Omental fat pad (tissue), 4 donors: ENCODE results near the gene PTGES3. TPM values are rescaled to one million over a fixed set of nuclear protein-coding genes. Genes with fewer than 3 reads are reported as not detected.

ENCODE experiments used
- ATAC-seq: fragments of 150-250 bp; one replicate; pipeline ENCODE4 v1.9.1; 2016; ENCODE audit warnings: mild to moderate bottlenecking, moderate library complexity; ENCODE audit not compliant: low FRiP score
- DNase-seq: peaks from one replicate; pipeline ENCODE4 v3.0.0-alpha.2; 2019; ENCODE audit warnings: low spot score
- small RNA-seq: library from RNA; depleted of rRNA; stranded (forward); fragments of <200 nt; gene quantifications from one replicate; pipeline ENCODE3, GENCODE V24; 2016
- total RNA-seq, 4 donors: library from RNA; depleted of rRNA; stranded (reverse); fragments of >200 nt; gene quantifications; one replicate each; pipeline ENCODE4 v1.1.0, GENCODE V29; 2016
- TF ChIP-seq, protein P1 (sequence below), 3 donors: fragments of 450-650 bp; IDR thresholded peaks; one replicate each; pipeline ENCODE4 v1.5.1; 2016 to 2017; ENCODE audit warnings: antibody characterized with exemption in 3 of 3, mild to moderate bottlenecking in 3 of 3, moderate library complexity in 2 of 3

Gene PTGES3
- total RNA-seq, 4 donors from 2014 or later: 80.7 to 103 (median 84.6) TPM

DNA sequence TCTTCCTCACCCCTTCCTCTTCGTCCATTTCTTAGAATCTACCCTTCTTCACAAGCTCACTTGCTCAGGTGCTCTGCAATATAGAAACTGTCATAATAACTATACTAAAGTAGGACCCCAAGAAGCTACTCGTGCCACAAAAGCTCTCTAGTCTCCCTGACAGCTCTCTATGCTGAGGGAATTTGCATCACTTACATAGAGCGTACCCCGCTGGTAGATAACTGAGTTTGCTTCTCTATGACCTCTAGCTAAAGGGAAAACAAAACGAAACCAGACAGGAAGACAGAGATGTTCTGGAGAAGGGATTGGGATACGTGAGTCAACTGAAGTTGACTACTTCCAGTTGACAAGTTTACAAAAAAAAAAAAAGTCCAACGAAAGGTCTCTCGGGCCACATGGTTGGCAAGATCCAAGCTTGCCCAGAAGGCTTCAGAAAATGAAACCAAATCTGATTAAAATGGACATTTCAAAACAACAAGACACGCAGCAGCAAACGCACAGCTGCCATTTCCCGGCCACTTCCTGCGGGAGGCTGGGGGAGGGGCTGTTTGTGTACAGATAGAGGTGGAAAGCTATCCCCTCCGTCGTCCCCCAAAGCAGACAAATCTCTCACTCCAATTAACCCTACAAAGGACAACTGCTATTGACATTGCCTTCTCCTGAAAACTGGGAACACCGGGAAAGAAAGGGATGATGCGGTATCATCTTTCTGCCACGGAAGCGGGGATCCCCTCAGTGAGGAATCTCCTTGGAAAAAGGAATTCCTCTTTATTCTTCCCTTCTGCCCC, 59.2 kb downstream of the PTGES3 start:
- TF ChIP-seq, protein P1, sequence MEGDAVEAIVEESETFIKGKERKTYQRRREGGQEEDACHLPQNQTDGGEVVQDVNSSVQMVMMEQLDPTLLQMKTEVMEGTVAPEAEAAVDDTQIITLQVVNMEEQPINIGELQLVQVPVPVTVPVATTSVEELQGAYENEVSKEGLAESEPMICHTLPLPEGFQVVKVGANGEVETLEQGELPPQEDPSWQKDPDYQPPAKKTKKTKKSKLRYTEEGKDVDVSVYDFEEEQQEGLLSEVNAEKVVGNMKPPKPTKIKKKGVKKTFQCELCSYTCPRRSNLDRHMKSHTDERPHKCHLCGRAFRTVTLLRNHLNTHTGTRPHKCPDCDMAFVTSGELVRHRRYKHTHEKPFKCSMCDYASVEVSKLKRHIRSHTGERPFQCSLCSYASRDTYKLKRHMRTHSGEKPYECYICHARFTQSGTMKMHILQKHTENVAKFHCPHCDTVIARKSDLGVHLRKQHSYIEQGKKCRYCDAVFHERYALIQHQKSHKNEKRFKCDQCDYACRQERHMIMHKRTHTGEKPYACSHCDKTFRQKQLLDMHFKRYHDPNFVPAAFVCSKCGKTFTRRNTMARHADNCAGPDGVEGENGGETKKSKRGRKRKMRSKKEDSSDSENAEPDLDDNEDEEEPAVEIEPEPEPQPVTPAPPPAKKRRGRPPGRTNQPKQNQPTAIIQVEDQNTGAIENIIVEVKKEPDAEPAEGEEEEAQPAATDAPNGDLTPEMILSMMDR (IDR thresholded peaks at IDR 0.05): no peak
- DNase-seq (peak; percentile 62), ATAC-seq (no peak)

DNA sequence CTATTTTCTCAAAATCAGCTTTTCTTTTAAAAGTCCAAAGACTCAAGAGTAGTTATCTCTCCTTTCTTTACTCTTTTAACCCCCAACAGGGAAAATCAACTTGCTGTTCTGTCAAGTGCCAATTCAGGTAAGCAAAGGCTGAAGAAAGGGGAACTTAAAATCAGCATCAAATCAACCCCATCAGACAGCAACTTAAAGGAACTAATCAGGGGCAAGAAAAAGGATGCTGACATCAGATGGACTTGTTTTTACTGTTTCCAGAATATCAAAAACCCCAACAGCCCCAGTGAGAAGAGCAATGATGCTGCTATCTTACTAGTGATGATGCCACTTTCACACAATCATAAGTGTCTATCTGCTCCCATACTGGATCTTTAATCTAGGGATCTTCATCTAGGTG, 61.4 kb downstream of the PTGES3 start:
- TF ChIP-seq, protein P1 (IDR thresholded peaks at IDR 0.05): no peak
- DNase-seq (no peak), ATAC-seq (no peak)

DNA sequence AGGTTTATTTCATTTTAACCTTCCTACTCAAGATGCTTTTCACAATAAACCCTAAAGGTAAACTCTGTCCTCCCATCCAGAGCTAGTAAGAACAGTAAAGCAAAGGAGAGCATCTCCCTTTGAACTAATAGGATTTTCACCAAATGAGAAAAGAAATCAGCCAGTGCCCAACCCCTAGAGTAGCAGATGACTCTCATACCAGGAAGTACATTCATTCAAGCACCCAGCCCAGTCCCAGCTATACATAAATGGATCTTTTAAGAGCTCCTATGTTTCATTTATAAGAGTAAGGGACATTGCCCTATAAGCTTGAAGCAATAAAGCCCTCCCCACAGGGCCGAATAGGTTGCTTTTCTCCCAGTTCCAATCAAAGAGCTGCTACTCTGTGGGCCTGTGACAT, 65.5 kb downstream of the PTGES3 start:
- TF ChIP-seq, protein P1 (IDR thresholded peaks at IDR 0.05): no peak
- DNase-seq (no peak), ATAC-seq (no peak)

DNA sequence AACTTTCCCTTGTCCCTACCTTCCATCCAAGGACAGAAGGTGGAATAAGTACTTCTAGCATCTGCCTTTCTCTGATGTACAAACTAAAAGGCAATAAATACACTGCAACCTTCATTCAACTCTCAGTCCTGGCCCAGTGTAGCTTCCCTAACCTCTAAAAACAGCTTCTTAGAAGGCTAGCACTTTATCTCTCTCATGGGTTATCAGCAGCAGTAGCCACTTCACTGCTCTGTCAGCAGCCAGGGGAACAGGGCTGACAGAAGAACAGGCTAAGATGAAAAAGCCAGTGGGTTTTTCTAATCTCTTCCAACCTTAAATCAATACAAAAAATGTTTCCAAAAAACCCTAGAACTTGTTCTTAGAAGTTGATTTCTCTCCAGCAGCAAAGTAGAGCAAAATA, 71.2 kb downstream of the PTGES3 start:
- DNase-seq: no peak
- TF ChIP-seq, protein P1 (IDR thresholded peaks at IDR 0.05): no peak
- no peak for ATAC-seq

DNA sequence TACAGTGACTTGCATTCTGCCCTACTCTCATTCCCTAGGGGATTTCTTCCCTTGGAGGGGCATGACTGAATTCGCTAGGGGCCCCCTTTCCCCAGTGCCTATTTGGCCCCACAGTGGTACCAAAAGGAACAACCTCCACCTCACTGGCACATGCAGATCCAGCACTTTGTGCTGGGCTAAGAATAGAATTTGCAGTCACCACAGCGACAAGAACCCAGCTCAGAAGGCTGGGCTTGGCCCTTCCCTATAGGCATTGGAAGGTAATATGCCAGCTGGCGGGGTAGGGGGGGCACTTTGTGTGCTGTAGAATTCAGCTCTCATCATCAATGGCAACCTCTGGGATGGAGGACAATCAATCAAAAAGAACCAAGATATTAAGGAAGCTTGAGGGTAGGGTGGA, 71.8 kb downstream of the PTGES3 start:
- TF ChIP-seq, protein P1 (IDR thresholded peaks at IDR 0.05): no peak
- DNase-seq (no peak), ATAC-seq (no peak)

DNA sequence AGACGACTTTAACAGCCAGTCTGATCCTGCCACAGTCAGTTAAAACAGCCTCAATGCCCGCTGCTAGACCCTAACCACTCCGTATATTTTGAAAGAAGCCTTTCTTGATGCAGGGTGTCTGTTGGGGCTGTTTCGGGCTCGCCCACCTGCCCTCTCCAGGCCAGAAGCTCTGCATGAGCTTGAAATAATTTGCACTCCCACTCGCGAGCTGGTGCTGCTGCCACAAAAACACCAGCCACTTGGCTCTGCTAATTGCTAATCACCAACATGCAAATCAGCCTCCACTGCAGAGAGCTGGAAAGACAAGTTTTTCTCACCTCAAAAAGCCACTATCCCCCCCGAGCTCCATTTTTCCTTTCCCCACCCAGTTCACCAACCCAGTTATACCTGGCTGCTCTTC, 73.5 kb downstream of the PTGES3 start:
- TF ChIP-seq, protein P1 (IDR thresholded peaks at IDR 0.05): no peak
- ATAC-seq: no peak
- no peak for DNase-seq

Small RNA genes within 50 kb of the gene (small RNA-seq; reads per million reads assigned to genes)
- gene RN7SL809P (not detected), gene SNORD59A (48,850 reads per million, percentile 100 among the genes with 10 or more reads in this experiment)

Other genes with a start within 250 kb of the PTGES3 start
- gene TIMELESS, start 238.9 kb downstream of the PTGES3 start, total RNA-seq: 1 to 10 TPM; 3.2 to 6.8 (median 4.3) TPM
- gene MIP, start 233.6 kb downstream of the PTGES3 start, total RNA-seq: not detected
- gene SPRYD4, start 219.7 kb downstream of the PTGES3 start, total RNA-seq: 1 to 10 TPM; 2.3 to 4.7 (median 2.9) TPM
- gene GLS2, start 200.1 kb downstream of the PTGES3 start, total RNA-seq: 1 to 10 TPM in 2 of 4 donors, under 1 TPM in 1, not detected in 1; 0.88 to 2.6 (median 1.7) TPM
- 10 to 100 TPM; 22.2 to 63.8 (median 30.6) TPM for gene RBMS2, start 166.5 kb downstream of the PTGES3 start, total RNA-seq
- gene BAZ2A, start 58.0 kb downstream of the PTGES3 start, total RNA-seq: 100 to 1,000 TPM in 1 of 4 donors, 10 to 100 TPM in 3; 43.1 to 124 (median 74.1) TPM
- gene ATP5F1B, start 42.3 kb downstream of the PTGES3 start, total RNA-seq: 100 to 1,000 TPM; 368 to 495 (median 458) TPM
- 1,000 to 10,000 TPM in 2 of 4 donors, 100 to 1,000 TPM in 2; 968 to 1,190 (median 1,074) TPM for gene NACA, start 37.0 kb upstream of the PTGES3 start, total RNA-seq
- gene PRIM1, start 64.0 kb upstream of the PTGES3 start, total RNA-seq: 10 to 100 TPM in 1 of 4 donors, 1 to 10 TPM in 3; 2.8 to 10.7 (median 5.5) TPM
- gene HSD17B6, start 75.0 kb upstream of the PTGES3 start, total RNA-seq: 10 to 100 TPM in 1 of 4 donors, 1 to 10 TPM in 2, not detected in 1; 3.1 to 18.7 (median 4.1) TPM
- not detected for gene SDR9C7, start 246.1 kb upstream of the PTGES3 start, total RNA-seq